HG02840 (cell line): ENCODE measurements around the gene MAJIN.
"Not testable (repeated sequence)": the region's sequence is repeated elsewhere in the genome, so short reads cannot be mapped to it uniquely, and the experiment has no call there.

Experiments used
- ATAC-seq: cut with Tn5 transposase; IDR thresholded peaks from one replicate; pipeline ENCODE4 v1.9.1; 2021; ENCODE audit warnings: mild to moderate bottlenecking, moderate library complexity, moderate number of reproducible peaks; ENCODE audit not compliant: unreplicated experiment, low FRiP score

Gene MAJIN, protein sequence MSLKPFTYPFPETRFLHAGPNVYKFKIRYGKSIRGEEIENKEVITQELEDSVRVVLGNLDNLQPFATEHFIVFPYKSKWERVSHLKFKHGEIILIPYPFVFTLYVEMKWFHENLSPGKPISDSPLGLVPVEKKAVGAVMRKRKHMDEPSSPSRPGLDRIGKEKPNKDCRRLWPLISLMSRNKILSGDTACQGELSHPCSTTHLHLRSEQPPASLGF

DNA sequence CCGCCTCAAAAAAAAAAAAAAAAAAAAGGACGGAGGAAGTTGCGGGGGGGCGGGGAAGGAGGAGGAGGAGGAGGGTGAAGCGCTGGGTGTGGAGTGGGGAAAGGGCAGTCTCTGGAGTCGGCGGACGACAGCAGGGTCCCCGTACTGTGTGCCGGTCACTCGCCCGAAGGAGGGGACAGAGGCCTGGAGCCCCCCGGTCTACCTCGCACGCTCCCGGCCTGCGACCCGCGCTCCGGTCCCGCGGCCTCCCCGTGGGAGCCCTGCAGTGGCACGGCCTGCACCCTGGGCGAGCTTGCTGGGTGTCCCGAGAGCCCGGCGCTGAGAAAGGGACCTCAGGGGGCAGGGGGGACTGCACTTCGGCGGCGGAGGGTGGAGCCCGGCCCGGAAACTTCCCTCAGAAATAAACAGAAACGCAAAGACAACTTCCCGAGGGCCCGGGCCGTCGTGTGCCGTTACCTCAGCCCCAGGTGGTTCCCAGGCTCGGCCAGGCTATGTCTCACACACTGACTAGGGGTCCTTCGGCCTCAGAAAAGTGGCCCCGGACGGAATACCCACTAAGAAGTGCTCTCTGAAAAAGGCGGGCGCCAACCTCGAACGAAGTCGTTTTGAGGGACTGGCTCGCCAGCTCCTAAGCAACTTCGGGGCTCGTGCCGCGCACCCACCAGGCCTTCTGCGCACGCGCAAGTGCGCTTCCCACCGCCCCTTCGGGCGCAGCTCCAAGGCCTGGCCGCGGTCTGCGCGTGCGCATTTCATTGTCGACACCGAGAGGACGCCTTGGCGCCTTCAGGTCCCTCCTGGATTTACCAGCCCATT, at the start of gene MAJIN:
Gene MAJIN (minus strand): TSS at position 688 of the 813 bp plus-strand sequence. CDS start 12,703 bp downstream, outside the sequence.
- peak; percentile 67 for ATAC-seq

DNA sequence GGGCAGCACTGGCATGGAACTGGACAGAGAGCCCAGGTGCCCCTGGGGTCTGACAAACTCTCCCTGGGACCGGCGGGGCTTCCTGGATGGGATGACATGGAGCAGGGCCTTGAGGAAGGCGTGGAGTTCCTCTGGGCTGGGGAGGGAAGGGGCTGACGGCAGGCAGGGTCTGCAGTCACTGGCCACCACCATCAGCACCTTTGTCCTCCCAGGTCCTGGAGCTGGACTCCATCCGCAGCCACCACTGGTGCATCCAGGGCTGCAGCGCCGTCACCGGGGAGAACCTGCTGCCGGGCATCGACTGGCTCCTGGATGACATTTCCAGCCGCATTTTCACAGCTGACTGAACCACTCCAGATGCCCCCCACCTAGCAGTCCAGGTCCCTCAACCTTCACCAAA, 49.6 kb upstream of the MAJIN start:
- ATAC-seq: no peak

DNA sequence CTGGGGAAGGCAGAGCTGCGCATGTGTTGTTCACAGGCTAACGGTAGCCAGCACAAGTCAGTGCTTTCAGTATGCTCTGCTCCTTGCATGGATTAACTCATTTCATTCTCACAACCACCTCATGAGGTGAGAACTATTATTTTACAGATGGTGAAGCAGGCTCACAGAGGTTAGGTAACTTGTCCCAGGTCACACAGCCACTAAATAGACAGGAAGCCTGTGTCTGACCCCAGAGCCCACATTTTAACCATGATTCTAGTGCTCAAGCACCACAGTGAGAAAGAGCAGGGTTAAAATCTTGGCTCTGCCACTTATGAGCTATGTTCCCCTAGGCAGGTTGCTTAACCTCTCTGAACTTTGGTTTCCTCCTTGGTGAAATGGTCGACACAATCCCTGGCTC, 49.1 kb upstream of the MAJIN start:
- no peak for ATAC-seq

DNA sequence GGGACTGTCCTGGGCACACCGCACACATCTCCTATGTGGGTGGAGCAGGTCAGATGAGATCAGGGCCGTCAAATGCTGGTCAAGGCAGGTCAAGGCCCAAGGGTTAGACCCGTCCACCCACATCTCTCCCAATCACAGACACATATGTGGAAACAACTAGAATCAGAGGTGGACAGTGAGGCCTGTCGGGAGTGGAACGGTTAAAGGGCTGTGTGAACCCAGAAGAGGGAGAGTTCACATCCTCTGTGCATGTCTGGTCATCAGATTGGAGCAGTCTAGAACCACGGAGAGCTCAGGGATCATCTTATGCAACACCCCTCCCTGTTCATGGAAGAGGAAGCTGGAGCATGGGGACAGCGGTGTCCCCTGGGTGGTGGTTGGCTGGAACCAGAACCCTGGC, 47.9 kb upstream of the MAJIN start:
- ATAC-seq: no peak

DNA sequence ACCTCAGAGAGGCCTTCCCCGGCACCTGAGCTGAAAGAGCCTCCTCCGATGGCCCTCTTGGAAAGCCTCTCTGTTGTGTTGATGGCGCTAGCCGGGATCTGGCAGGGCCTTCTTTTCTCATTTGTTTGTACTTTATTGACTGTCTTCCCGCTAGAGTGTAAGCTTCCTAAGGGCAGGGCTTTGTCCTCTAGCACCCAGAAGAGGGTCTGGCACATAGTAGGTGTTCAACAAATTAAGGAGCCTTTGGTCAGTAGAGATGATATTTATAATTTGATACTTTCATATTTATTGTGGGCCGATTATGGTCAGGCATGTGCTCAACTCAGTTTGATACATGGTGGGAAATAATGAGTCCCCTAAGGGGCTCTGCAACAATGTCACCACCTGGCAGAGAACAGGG, 46.0 kb upstream of the MAJIN start:
- ATAC-seq: no peak

DNA sequence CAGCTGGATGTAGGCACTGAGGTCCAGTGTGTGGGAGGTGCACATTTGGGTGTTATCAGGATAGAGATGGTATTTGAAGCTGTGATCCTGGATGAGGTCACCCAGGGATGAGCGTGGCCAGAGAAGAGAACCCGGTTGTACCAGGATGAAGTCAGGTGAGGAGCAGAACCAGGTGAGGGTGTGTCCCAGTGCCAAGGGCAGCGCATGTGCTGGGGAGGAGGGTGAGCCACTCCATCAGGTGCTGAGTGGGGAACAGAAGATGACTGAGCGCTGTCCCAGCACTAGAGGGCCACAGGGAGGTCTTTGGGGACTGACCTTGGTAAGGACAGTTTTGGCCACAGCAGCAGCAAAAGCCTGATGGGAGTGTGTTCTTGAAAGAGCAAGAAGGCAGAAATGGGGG, 44.8 kb upstream of the MAJIN start:
- no peak for ATAC-seq

DNA sequence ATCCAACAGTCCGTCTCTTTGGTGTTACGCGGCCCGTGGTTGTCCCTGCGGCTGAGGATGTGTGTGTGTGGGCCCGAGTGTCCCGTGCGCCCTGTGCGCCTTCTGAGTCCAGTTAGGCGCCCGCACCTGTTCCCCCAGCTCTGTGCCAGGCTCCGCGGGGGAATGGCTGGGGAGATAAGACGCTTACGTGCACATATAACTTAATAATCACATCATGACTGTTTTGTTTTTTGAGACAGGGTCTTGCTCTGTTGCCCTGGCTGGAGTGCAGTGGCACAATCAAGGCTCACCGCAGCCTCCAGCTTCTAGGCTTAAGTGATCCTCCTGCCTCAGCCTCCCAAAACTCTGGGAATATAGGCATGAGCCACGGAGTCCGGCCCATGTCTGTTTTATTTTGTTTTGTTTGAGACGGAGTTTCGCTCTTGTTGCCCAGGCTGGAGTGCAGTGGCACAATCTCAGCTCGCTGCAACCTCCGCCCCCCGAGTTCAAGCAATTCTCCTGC, 42.9 kb upstream of the MAJIN start:
- peak; percentile 7 for ATAC-seq

DNA sequence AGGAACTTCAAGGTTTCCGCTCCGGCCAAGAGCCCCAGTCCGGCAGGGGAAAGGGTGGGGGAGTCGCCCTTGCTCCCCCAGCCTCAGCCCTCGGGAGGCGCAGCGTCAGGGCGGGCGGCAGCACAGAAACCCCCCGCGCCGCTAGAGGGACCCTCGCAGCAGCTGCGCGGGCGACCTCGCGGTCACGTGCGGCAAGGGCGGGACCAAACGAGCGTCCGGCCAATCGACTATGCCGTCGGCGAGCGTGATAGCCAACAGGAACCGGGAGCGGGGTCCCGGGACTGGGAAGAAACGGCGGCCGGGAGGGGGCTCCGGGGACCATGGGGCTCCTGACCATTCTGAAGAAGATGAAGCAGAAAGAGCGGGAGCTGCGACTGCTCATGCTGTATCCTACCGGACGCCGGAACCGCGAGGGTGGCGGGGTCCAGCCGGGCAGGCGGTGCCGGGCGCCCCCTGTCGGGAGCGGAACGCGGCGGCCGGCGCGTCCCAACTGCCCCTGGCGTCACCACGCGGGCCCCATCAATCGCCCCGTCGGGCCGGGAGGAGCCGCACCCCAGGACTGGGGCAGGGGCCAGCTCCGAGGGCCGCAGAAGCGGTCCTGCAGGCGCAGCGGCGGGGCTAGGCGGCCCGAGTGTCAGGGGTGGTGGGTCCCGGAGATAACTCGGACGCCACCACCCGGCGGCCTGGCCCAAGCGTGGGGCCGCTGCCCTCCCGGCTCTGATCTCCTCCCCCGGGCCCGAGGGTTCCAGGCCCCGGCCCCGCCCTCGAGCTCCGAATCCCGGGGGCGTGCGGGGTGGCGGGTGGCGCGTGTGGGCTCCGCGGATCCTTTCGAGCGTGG, 42.2 kb upstream of the MAJIN start, which contains the start of gene ARL2:
Gene ARL2 (plus strand): TSS at position 273 of the 838 bp plus-strand sequence. CDS start 48 bp downstream, at position 321.
- ATAC-seq: peak; percentile 69

DNA sequence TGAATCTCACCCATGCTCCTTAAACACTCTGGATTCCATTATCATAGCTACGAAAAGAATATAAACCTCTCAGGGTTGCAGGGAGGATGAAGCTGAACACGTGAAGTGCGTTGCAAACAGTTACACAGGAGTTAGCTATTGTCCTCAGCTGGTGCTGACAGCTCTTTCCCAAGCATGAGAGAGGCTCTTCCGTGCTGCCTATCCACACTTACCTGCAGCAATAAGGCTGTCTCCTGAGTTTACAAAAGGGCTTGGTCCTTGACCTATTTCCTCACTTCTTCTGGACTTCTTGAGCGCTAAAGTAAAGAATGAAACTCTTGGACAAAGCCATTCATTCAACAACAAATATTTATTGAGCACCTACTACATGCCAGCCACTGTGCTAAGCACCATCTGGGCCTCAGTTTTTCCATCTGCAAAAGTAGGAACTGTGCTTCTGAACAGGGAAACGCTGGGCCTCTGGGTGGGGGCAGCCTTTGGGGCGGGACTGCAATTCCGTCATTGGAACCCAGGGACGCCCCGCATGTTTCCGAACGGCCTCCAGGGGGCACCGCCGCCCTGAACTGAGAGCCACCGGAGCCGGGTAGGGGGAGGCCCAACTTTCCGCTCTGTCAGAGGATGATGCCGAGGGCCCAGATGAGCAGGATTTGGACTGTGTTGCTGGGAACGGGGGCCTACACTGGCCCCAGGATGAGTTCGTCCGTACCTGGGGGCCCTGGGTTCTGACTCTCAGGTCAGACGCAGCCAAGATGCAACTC, 41.4 kb upstream of the MAJIN start:
- peak; percentile 61 for ATAC-seq

DNA sequence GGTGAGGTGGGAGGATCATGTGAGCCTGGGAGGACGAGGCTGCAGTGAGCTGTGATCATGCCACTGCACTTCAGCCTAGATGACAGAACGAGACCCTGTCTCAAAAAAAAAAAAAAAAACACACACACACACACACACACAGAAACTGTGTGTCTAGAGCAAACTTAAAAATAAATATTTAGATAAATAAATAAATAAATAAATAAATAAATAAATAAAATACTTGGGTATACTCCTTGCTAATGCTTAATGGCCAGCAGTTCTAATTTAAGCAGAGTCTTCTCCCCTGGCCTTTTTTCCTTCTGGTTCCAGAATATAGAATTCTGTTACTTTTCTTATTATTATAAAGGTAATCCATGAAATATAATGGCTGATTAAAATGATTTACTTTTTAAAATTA, 37.0 kb upstream of the MAJIN start:
- no peak for ATAC-seq

DNA sequence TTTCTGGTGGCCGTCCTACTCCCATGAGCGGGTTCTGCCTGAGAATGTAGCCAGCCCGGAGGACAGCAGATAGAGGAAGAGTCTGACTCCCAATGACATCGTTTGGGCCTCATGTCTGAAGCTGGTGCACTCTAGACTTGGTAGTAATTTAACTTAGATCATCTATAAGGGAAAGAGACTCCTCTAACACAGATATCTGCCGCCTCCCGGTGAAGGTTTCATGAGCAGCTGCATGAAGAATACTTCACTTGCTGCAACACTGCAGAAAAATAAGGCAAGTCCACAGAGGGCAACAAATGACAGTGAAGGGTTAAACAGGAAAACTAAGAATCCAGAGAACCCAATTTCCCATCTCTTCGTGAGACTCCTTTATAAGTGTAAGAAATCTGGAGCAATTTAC, 36.1 kb upstream of the MAJIN start:
- no peak for ATAC-seq

DNA sequence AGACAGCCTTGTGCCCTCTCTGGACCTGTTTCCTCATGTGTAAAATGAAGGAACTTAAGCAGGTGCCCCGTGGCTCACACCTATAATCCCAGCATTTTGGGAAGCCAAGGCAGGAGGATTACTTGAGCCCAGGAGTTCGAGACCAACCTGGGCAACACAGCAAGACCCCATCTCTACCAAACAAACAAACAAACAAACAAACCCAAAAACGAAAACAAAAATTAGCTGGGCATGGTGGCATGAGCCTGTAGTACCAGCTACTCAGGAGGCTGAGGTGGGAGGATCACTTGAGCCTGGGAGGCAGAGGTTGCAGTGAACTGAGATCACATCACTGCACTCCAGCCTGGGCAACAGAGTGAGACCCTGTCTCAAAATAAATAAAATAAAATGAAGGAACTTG, 32.1 kb upstream of the MAJIN start:
- ATAC-seq: not testable (repeated sequence)

DNA sequence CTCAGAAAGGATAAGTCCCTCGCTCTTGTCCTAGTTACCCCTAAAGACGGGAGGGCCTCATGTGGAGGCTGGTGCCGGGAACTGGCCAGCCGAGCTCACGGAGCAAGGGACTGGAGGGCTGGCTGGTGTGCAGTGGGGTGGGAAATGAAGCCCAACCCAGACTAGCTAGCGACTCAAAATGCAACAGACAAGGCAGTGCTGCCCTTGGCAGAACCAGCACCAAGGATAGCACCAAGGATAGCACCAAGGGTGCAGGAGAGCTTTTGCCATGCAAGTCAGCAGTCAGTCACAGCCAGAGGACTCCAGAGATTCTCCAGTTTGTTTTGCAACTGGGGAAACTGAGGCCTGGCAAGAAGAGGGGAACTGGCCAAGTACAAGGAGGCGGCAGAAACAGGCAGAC, 31.4 kb upstream of the MAJIN start:
- ATAC-seq: no peak

DNA sequence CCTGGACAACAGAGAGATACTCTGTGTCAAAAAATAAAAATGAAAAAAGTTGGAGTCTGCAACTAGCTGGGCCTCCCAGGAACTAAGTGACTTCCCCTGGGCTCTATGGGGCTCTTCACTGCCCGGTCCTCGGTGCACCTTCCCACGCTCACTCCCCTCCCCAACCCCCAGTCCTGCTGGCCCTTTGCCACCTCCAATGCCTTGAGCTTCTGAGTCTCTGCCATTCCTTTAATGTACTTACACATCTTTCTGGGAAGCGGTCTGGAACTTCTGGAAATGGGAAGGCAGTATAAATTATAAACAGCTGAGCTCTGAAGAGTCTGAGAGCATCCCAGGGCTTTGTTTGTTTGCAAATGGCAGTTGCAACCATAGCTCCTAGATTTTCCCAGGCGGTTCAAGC, 30.8 kb upstream of the MAJIN start:
- no peak for ATAC-seq

DNA sequence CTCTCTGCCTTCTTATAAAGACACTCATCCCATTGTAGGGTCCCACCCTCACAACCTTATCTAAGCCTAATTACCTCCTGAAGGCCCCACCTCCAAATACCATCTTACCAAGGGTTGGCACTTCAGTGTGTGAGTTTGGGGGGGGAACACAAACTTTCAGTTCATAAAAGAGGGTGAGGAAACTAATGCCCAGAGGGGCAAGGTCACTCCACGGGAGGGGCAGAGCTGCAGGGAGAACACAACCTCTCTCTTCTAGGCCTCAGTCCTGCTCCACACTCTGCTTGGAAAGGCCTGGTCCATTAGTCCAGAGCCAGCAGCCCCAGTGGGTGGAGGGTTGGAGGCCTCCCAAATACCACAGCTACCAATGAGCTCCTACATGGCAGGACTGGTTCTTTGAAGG, 27.6 kb upstream of the MAJIN start:
- no peak for ATAC-seq

DNA sequence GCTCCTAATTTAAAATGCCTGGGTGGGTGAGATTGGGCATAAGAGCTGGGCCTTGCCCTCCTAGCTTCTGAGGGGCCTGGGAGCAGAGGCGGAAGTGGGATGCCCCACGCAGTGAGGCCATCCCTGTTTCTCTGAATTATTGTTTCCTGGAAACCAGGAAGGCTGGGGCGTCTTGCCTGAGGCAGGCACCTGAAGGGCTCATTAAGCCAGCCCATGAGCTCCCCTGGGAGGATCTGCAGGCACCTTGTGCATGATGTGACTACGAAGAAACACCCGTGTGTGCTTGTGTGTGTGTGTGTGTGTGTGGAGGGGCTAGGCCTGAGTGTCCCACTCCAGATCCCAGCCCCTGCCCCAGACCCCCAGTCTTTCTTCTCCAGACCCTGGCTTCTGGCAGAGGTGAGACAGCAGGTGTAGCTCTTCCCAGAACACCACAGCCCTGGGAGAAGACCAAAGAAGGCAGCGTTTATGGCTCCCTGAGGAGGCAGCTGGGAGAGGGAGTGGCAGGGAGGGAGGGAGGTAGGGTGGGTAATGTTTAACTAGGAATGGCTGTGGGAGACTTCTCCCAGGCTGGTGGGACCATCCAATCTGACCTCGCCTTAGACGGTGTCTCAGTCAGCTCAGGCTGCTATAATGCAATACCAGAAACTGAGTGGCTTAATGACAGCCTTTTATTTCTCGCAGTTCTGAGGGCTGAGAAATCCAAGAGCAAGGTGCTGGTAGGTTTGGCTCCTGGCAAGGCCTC, 27.0 kb upstream of the MAJIN start:
- no peak for ATAC-seq

DNA sequence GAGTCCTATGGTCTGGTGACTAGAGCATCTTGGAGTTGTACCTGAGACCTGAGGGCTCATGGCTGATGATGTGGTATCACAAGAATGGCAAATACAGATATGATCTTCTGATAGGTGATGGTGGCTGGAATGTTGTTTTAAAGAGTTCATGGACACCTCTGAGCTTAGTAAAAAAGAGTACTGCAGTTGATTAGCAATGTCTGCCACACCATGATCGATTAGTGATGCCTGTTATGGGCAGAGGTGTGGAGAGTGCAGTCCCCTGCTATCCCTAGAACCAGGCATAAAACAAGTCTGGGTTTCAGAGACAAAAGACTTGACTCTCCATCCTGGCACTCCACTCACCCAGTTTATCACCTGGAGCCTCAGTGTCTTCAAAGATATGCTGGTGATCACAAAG, 26.2 kb upstream of the MAJIN start:
- ATAC-seq: no peak

DNA sequence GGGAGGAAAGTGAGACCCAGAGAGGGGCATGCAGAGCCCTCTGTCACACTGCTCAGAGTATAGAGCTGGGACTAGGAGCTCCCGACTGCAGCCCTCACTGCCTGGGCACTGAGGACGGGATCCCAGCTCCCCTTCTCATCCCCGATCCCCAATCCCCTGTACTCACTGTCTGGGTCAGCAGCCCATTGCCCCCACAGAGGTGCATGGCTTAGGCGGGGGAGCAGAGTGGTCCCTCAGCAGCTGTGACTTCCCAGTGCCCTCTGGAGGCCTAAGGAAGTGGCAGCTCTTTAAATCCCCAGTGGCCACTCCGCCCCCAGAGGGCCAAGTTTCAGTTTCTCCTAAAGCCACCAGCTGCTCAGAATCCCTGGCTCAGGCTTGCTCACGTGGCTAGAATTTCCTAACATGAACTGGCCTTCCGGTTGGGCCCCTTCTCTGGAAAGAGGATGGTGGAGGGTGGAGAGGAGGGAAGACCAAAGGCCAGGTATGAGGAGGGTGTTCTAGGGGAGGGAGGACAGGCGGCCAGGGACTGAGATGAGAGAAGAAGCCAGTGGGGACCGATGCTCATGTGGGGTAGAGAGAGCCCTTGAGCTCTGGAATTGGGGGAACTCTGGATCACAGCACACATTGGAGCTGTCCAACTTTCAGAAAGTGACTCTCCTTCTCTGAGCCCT, 24.9 kb upstream of the MAJIN start, which contains the start of gene BATF2:
Gene BATF2 (minus strand): TSS at position 262 of the 671 bp plus-strand sequence. CDS start 57 bp downstream, at position 205.
- no peak for ATAC-seq

DNA sequence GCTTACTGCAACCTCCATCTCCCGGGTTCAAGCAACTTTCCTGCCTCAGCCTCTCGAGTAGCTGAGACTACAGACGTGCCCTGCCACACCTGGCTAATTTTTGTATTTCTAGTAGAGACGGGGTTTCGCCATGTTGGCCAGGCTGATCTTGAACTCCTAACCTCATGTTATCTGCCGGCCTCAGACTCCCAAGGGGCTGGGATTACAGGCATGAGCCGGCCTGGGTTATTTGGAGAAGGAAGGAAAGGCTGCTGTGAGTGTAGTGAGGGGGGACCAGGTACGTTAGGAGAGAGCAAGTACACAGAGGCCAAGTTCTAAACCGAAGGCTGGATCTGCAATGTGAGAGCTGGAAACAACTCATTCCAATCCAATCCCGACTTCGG, 24.4 kb upstream of the MAJIN start:
- ATAC-seq: no peak
